Thyroid gland (tissue), 4 donors: ENCODE data around the gene EZR.

Source experiments
- CTCF ChIP-seq, 6 experiments: fragments of 200-600 bp in 3 of 6; fragments of 450-650 bp in 3 of 6; sonication (generic) in 3 of 6; IDR thresholded peaks; one replicate each; pipeline ENCODE4 v1.5.1; 2016 to 2019; ENCODE audit warnings: antibody characterized with exemption in 6 of 6, mild to moderate bottlenecking in 2 of 6, inconsistent platforms in 1 of 6, moderate library complexity in 1 of 6
- POLR2A ChIP-seq, 2 donors: fragments of 450-650 bp; IDR thresholded peaks; one replicate each; pipeline ENCODE4 v1.6.1; 2017; ENCODE audit warnings: antibody characterized with exemption in 2 of 2, mild to moderate bottlenecking in 2 of 2, moderate library complexity in 1 of 2

- TF ChIP-seq CTCF (IDR thresholded peaks at IDR 0.05) (no peak), POLR2A (IDR thresholded peaks at IDR 0.05) (no peak)
These were observed 54.2 kb downstream of the EZR start for GRCh38 chr6:158764926-158765325.
